Omental fat pad (tissue), 4 donors: Measurements from ENCODE around the gene RARRES1. TPM values are rescaled to one million over a fixed set of nuclear protein-coding genes. Genes with fewer than 3 reads are reported as not detected.

Experiments used
- ATAC-seq: fragments of 150-250 bp; one replicate; pipeline ENCODE4 v1.9.1; 2016; ENCODE audit warnings: mild to moderate bottlenecking, moderate library complexity; ENCODE audit not compliant: low FRiP score
- DNase-seq: peaks from one replicate; pipeline ENCODE4 v3.0.0-alpha.2; 2019; ENCODE audit warnings: low spot score
- total RNA-seq, 4 donors: library from RNA; depleted of rRNA; stranded (reverse); fragments of >200 nt; gene quantifications; one replicate each; pipeline ENCODE4 v1.1.0, GENCODE V29; 2016
- TF ChIP-seq, protein P1 (sequence below), 3 donors: fragments of 450-650 bp; IDR thresholded peaks; one replicate each; pipeline ENCODE4 v1.5.1; 2016 to 2017; ENCODE audit warnings: antibody characterized with exemption in 3 of 3, mild to moderate bottlenecking in 3 of 3, moderate library complexity in 2 of 3

The RARRES1 gene
- total RNA-seq, 4 donors from 2014 or later, result 16.1 to 691 (median 335) TPM

GRCh38 chr3:158663832-158664231 is 68.4 kb downstream of the RARRES1 start:
- TF ChIP-seq, protein P1, sequence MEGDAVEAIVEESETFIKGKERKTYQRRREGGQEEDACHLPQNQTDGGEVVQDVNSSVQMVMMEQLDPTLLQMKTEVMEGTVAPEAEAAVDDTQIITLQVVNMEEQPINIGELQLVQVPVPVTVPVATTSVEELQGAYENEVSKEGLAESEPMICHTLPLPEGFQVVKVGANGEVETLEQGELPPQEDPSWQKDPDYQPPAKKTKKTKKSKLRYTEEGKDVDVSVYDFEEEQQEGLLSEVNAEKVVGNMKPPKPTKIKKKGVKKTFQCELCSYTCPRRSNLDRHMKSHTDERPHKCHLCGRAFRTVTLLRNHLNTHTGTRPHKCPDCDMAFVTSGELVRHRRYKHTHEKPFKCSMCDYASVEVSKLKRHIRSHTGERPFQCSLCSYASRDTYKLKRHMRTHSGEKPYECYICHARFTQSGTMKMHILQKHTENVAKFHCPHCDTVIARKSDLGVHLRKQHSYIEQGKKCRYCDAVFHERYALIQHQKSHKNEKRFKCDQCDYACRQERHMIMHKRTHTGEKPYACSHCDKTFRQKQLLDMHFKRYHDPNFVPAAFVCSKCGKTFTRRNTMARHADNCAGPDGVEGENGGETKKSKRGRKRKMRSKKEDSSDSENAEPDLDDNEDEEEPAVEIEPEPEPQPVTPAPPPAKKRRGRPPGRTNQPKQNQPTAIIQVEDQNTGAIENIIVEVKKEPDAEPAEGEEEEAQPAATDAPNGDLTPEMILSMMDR (IDR thresholded peaks at IDR 0.05), result no peak
- ATAC-seq (no peak), DNase-seq (no peak)

DNA sequence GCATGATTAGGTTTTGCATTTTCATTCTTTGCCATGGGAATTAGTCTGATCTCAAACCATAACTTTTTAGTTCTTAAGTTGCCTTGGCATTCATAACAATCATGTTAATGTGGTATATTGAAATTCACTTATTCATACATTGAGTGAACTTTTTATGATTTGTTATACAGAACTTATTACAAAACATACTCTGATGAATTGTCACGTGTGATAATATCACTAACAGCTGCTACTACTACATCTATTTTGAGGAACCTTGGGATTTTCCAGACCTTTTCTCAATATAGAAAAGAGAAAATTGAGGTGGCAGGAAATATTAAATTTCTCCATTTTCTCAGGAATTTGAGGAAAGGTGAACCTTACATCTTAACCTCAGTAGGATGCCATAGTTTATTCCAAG is 69.0 kb downstream of the RARRES1 start:
- DNase-seq (no peak), ATAC-seq (no peak)
- TF ChIP-seq, protein P1 (IDR thresholded peaks at IDR 0.05), result no peak

DNA sequence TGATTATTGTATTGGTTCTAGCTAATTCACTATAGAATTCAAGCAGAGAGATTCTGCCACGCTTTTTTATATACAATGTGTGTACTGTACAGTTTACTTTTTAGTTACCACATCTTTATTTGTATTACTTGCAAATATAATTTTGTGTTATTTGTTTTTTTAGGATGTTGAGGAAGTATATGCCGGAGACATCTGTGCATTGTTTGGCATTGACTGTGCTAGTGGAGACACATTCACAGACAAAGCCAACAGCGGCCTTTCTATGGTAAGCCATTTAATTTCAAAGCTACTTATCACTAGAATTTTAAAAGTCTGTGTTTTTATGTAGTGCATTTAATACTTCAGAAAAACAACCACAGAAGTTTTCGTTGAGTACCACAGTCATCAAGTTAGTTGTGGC is 71.5 kb downstream of the RARRES1 start:
- no peak for ATAC-seq
- TF ChIP-seq, protein P1 (IDR thresholded peaks at IDR 0.05), result no peak
- no peak for DNase-seq

- TF ChIP-seq, protein P1 (IDR thresholded peaks at IDR 0.05), result peak in 1 of 3 donors; percentile 41
- DNase-seq, result no peak
- peak; percentile 76 for ATAC-seq
These were observed 72.6 kb downstream of the RARRES1 start for GRCh38 chr3:158659454-158660237.

GRCh38 chr3:158658889-158659288 is 73.4 kb downstream of the RARRES1 start:
- ATAC-seq (no peak), DNase-seq (no peak)
- TF ChIP-seq, protein P1 (IDR thresholded peaks at IDR 0.05), result no peak

- no peak for ATAC-seq
- TF ChIP-seq, protein P1 (IDR thresholded peaks at IDR 0.05), result no peak
- no peak for DNase-seq
These were observed 79.8 kb downstream of the RARRES1 start for GRCh38 chr3:158652463-158652862.

- ATAC-seq (no peak), DNase-seq (no peak)
- TF ChIP-seq, protein P1 (IDR thresholded peaks at IDR 0.05), result no peak
These were observed 81.1 kb downstream of the RARRES1 start for GRCh38 chr3:158651192-158651591.
